Endothelial cell of umbilical vein (primary cell): Measurements from ENCODE around the gene NLRP3.
"Not testable (repeated sequence)": the region's sequence is repeated elsewhere in the genome, so short reads cannot be mapped to it uniquely, and the experiment has no call there.

Experiments used
- EZH2 ChIP-seq: IDR thresholded peaks from 2 replicates; pipeline ENCODE4 v1.6.1; 2012; ENCODE audit warnings: borderline replicate concordance, low read depth, mild to moderate bottlenecking, moderate library complexity, low read length, inconsistent platforms; ENCODE audit not compliant: severe bottlenecking
- FOS ChIP-seq: IDR thresholded peaks from 2 replicates; pipeline ENCODE4 v1.6.1; 2011; ENCODE audit warnings: mild to moderate bottlenecking, low read length, moderate library complexity, borderline replicate concordance; ENCODE audit not compliant: insufficient read depth
- GATA2 ChIP-seq: IDR thresholded peaks from 2 replicates; pipeline ENCODE4 v1.7.0; 2011; ENCODE audit warnings: low read depth, mild to moderate bottlenecking, moderate library complexity, mixed read lengths, low read length; ENCODE audit not compliant: insufficient read length, insufficient read depth
- JUN ChIP-seq: IDR thresholded peaks from 2 replicates; pipeline ENCODE4 v1.6.1; 2011; ENCODE audit warnings: borderline replicate concordance, low read depth; ENCODE audit not compliant: insufficient read length, insufficient read depth
- MYC ChIP-seq: IDR thresholded peaks from one replicate; pipeline ENCODE4 v1.6.1; 2011; ENCODE audit warnings: mild to moderate bottlenecking, low read depth, low read length
- POLR2A ChIP-seq: IDR thresholded peaks from 2 replicates; pipeline ENCODE4 v1.6.1; 2012; ENCODE audit warnings: low read depth, mild to moderate bottlenecking, control low read depth, low read length
- POLR2AphosphoS5 ChIP-seq: IDR thresholded peaks from 2 replicates; pipeline ENCODE4 v1.6.1; 2012; ENCODE audit warnings: low read depth, mild to moderate bottlenecking, control low read depth, low read length, moderate library complexity; ENCODE audit not compliant: insufficient read depth
- TF ChIP-seq, protein P1 (sequence below), 2 donors: IDR thresholded peaks; 1 replicate in 1 of 2; 2 replicates in 1 of 2; pipeline ENCODE4 v1.5.1; 2011; ENCODE audit warnings: low read length in 2 of 2, mild to moderate bottlenecking in 2 of 2, moderate library complexity in 2 of 2, control low read depth in 1 of 2, inconsistent platforms in 1 of 2, low read depth in 1 of 2; ENCODE audit not compliant: insufficient read depth in 1 of 2; ENCODE audit errors: extremely low read depth in 1 of 2
- TF ChIP-seq, protein P2 (sequence below): IDR thresholded peaks from 2 replicates; pipeline ENCODE4 v1.6.1; 2011; ENCODE audit not compliant: insufficient read depth, insufficient read length

DNA sequence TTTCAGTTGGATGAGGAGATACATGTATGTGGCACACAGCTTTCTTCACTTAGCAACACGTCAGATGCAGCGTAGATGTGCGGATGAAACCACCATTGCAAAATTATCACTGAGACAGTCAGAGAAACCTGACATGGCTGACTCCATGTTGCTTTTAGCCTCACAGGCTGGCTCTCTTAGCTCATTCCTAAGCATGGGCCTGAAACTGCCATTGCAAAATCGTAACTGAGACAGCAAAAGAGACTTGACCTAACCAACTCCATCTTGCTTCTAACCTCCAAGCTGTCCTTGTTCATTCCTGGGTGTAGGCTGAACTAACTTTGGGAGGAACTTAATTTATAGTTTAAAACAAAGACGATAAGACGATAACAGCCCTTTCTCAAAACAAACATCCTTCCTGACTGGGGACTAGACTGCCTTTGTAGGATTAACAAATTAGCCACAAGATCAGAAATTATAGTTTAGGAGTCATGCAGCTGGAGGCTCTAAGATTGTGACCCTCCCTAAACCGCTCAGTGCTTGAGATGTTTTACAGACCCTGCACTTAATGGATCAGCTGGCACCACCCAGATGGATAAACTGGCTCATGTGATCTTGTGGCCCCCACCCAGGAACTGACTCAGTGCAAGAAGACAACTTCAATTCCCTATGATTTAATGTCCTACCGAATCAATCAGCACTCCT, 41.2 kb upstream of the NLRP3 start:
- TF ChIP-seq, protein P1, sequence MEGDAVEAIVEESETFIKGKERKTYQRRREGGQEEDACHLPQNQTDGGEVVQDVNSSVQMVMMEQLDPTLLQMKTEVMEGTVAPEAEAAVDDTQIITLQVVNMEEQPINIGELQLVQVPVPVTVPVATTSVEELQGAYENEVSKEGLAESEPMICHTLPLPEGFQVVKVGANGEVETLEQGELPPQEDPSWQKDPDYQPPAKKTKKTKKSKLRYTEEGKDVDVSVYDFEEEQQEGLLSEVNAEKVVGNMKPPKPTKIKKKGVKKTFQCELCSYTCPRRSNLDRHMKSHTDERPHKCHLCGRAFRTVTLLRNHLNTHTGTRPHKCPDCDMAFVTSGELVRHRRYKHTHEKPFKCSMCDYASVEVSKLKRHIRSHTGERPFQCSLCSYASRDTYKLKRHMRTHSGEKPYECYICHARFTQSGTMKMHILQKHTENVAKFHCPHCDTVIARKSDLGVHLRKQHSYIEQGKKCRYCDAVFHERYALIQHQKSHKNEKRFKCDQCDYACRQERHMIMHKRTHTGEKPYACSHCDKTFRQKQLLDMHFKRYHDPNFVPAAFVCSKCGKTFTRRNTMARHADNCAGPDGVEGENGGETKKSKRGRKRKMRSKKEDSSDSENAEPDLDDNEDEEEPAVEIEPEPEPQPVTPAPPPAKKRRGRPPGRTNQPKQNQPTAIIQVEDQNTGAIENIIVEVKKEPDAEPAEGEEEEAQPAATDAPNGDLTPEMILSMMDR (IDR thresholded peaks at IDR 0.05; ENCODE audit: extremely low read depth in 1 of 2, insufficient read depth in 1 of 2, low read depth in 1 of 2, low read length in 2 of 2), result not testable (repeated sequence)
- not testable (repeated sequence) for TF ChIP-seq EZH2, JUN, POLR2A, POLR2AphosphoS5, FOS, GATA2, MYC
- TF ChIP-seq, protein P2, sequence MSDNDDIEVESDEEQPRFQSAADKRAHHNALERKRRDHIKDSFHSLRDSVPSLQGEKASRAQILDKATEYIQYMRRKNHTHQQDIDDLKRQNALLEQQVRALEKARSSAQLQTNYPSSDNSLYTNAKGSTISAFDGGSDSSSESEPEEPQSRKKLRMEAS, result not testable (repeated sequence)
